Thyroid gland (tissue), 4 donors: ENCODE measurements around the gene CALHM2. TPM values are rescaled to one million over a fixed set of nuclear protein-coding genes. Genes with fewer than 3 reads are reported as not detected.

Experiments used
- DNase-seq, 2 donors: peaks; one replicate each; pipeline ENCODE4 v3.0.0-alpha.2; 2019
- H3K27ac ChIP-seq, 3 donors: fragments of 200-600 bp; sonication (generic); 1 replicate in 2 of 3; 2 replicates in 1 of 3; pipeline ENCODE4 v1.5.1; 2016 to 2019; ENCODE audit warnings: mild to moderate bottlenecking in 1 of 3, moderate library complexity in 1 of 3
- H3K27me3 ChIP-seq: fragments of 200-600 bp; sonication (generic); one replicate; pipeline ENCODE4 v1.5.1; 2019
- H3K36me3 ChIP-seq, 2 donors: fragments of 200-600 bp; sonication (generic); one replicate each; pipeline ENCODE4 v1.5.1; 2016 to 2019
- H3K4me1 ChIP-seq, 2 donors: fragments of 200-600 bp; sonication (generic); one replicate each; pipeline ENCODE4 v1.5.1; 2017 to 2019
- H3K4me3 ChIP-seq, 3 donors: fragments of 200-600 bp; sonication (generic); replicated peaks in 1 of 3; 1 replicate in 2 of 3; 2 replicates in 1 of 3; pipeline ENCODE4 v1.5.1; 2016; ENCODE audit warnings: mild to moderate bottlenecking in 1 of 3
- H3K9me3 ChIP-seq: fragments of 200-600 bp; sonication (generic); one replicate; pipeline ENCODE4 v1.5.1; 2017
- CTCF ChIP-seq, 6 experiments: fragments of 200-600 bp in 3 of 6; fragments of 450-650 bp in 3 of 6; sonication (generic) in 3 of 6; IDR thresholded peaks; one replicate each; pipeline ENCODE4 v1.5.1; 2016 to 2019; ENCODE audit warnings: antibody characterized with exemption in 6 of 6, mild to moderate bottlenecking in 2 of 6, inconsistent platforms in 1 of 6, moderate library complexity in 1 of 6
- POLR2A ChIP-seq, 2 donors: fragments of 450-650 bp; IDR thresholded peaks; one replicate each; pipeline ENCODE4 v1.6.1; 2017; ENCODE audit warnings: antibody characterized with exemption in 2 of 2, mild to moderate bottlenecking in 2 of 2, moderate library complexity in 1 of 2
- WGBS, 2 donors: methylation state at CpG; one replicate each; pipeline ENCODE4 v1.1.5; 2017; 5-methylcytosine and 5-hydroxymethylcytosine counted together
- intact Hi-C: fragments of 100-400 bp; cut with DNase I; formaldehyde crosslinking; loops from one replicate; pipeline ENCODE4 v1.15.1; 2023
- total RNA-seq, 4 donors: library from RNA; depleted of rRNA; stranded (reverse); fragments of >200 nt; gene quantifications; one replicate each; pipeline ENCODE4 v1.2.3, GENCODE V29; 2016

CALHM2 gene
- total RNA-seq, 4 donors from 2014 or later = 16.0 to 47.3 (median 32.8) TPM

- Histone ChIP-seq H3K9me3 (no peaks in the 10 kb centered on the region), H3K27me3 (no peaks in the 10 kb centered on the region), H3K4me1 (peaks cover 0 to under 1% of the 10 kb centered on the region in 2 donors), H3K36me3 (no peaks in the 10 kb centered on the region), H3K27ac (no peak overlapping the region), H3K4me3 (no peak overlapping the region)
- intact Hi-C loops = no loop called here
- WGBS, 2 donors = 74 to 88% methylated on average over 3 to 4 of the region's 4 CpGs
- DNase-seq = no peak
- TF ChIP-seq CTCF (IDR thresholded peaks at IDR 0.05) (no peak), POLR2A (IDR thresholded peaks at IDR 0.05) (no peak)
Observed at GRCh38 chr10:103475437-103475836, 23.3 kb upstream of the CALHM2 start.

GRCh38 chr10:103474077-103474476, 21.9 kb upstream of the CALHM2 start:
- intact Hi-C loops = no loop called here

GRCh38 chr10:103473261-103473671, 21.1 kb upstream of the CALHM2 start:
- intact Hi-C loops = no loop called here
- no peaks in the 10 kb centered on the region for H3K9me3 ChIP-seq
- H3K4me1 ChIP-seq = no peaks in the 10 kb centered on the region
- no peaks in the 10 kb centered on the region for H3K27me3 ChIP-seq
- no peak overlapping the region for H3K27ac ChIP-seq
- H3K36me3 ChIP-seq = no peaks in the 10 kb centered on the region
- no peak overlapping the region for H3K4me3 ChIP-seq
- peak; percentile 31 to 45 for DNase-seq
- TF ChIP-seq POLR2A (IDR thresholded peaks at IDR 0.05) (no peak), CTCF (IDR thresholded peaks at IDR 0.05) (no peak)
- 70 to 77% methylated on average over 19 to 21 of the region's 32 CpGs for WGBS, 2 donors

More at GRCh38 chr10:103474077-103474476, 21.9 kb upstream of the CALHM2 start:
- WGBS, 2 donors = 91 to 96% methylated on average over 3 of the region's 3 CpGs
- Histone ChIP-seq H3K36me3 (no peaks in the 10 kb centered on the region), H3K9me3 (no peaks in the 10 kb centered on the region), H3K4me1 (no peaks in the 10 kb centered on the region), H3K27me3 (no peaks in the 10 kb centered on the region), H3K4me3 (no peak overlapping the region), H3K27ac (no peak overlapping the region)
- DNase-seq = no peak
- TF ChIP-seq POLR2A (IDR thresholded peaks at IDR 0.05) (no peak), CTCF (IDR thresholded peaks at IDR 0.05) (no peak)

GRCh38 chr10:103472005-103472404, 19.8 kb upstream of the CALHM2 start:
- intact Hi-C loops = no loop called here
- WGBS, 2 donors = 86 to 97% methylated on average over 2 of the region's 2 CpGs
- Histone ChIP-seq H3K4me1 (no peaks in the 10 kb centered on the region), H3K9me3 (no peaks in the 10 kb centered on the region), H3K27ac (no peak overlapping the region), H3K4me3 (no peak overlapping the region), H3K27me3 (no peaks in the 10 kb centered on the region), H3K36me3 (no peaks in the 10 kb centered on the region)
- TF ChIP-seq CTCF (IDR thresholded peaks at IDR 0.05) = no peak
- TF ChIP-seq POLR2A (IDR thresholded peaks at IDR 0.05) = no peak
- no peak for DNase-seq

GRCh38 chr10:103470761-103471653, 18.8 kb upstream of the CALHM2 start:
- Histone ChIP-seq H3K4me3 (no peak overlapping the region), H3K36me3 (no peaks in the 10 kb centered on the region), H3K9me3 (no peaks in the 10 kb centered on the region), H3K4me1 (no peaks in the 10 kb centered on the region), H3K27me3 (no peaks in the 10 kb centered on the region), H3K27ac (no peak overlapping the region)
- TF ChIP-seq POLR2A (IDR thresholded peaks at IDR 0.05) (no peak), CTCF (IDR thresholded peaks at IDR 0.05) (no peak)
- intact Hi-C loops = no loop called here
- DNase-seq = peak; percentile 15 to 21
- 71 to 76% methylated on average over 14 of the region's 14 CpGs for WGBS, 2 donors
